HepG2 (cell line): ENCODE measurements around the gene GFER. TPM values are rescaled to one million over a fixed set of nuclear protein-coding genes. Genes with fewer than 3 reads are reported as not detected.

Source experiments
- BCL6 ChIP-seq: IDR thresholded peaks from 2 replicates; pipeline ENCODE4 v1.6.1; 2016; ENCODE audit warnings: missing genetic modification reagents, missing compliant biosample characterization
- BRD4 ChIP-seq: sonication (generic); formaldehyde crosslinking; IDR thresholded peaks from 2 replicates; pipeline ENCODE4 v1.4.0; 2020; ENCODE audit warnings: missing genetic modification reagents
- GATAD1 ChIP-seq: IDR thresholded peaks from 2 replicates; pipeline ENCODE4 v1.6.1; 2016; ENCODE audit warnings: missing genetic modification reagents, missing compliant biosample characterization
- IRF2 ChIP-seq: IDR thresholded peaks from 2 replicates; pipeline ENCODE4 v1.6.1; 2018; ENCODE audit warnings: missing genetic modification reagents, missing compliant biosample characterization
- MEIS2 ChIP-seq: sonication (generic); formaldehyde crosslinking; IDR thresholded peaks from 2 replicates; pipeline ENCODE4 v1.9.0; 2021; ENCODE audit warnings: mild to moderate bottlenecking, missing genetic modification reagents
- NR2C2 ChIP-seq: sonication (generic); formaldehyde crosslinking; IDR thresholded peaks from 2 replicates; pipeline ENCODE4 v1.4.0; 2020; ENCODE audit warnings: missing genetic modification reagents, mild to moderate bottlenecking, moderate library complexity, borderline replicate concordance
- PAWR ChIP-seq: sonication (generic); formaldehyde crosslinking; IDR thresholded peaks from 2 replicates; pipeline ENCODE4 v1.4.0; 2020; ENCODE audit warnings: missing genetic modification reagents, mild to moderate bottlenecking, borderline replicate concordance
- SALL1 ChIP-seq: sonication (generic); formaldehyde crosslinking; IDR thresholded peaks from 2 replicates; pipeline ENCODE4 v1.8.0; 2022; ENCODE audit warnings: mild to moderate bottlenecking, missing genetic modification reagents
- SMARCE1 ChIP-seq: fragments of 450-650 bp; IDR thresholded peaks from 2 replicates; pipeline ENCODE4 v1.6.1; 2017; ENCODE audit warnings: borderline replicate concordance
- SNAI1 ChIP-seq: sonication (generic); formaldehyde crosslinking; IDR thresholded peaks from 2 replicates; pipeline ENCODE4 v1.5.0; 2020; ENCODE audit warnings: mild to moderate bottlenecking, missing genetic modification reagents, borderline replicate concordance
- SNAPC2 ChIP-seq: sonication (generic); formaldehyde crosslinking; IDR thresholded peaks from 2 replicates; pipeline ENCODE4 v1.8.1; 2022; ENCODE audit warnings: mild to moderate bottlenecking, missing genetic modification reagents
- SRSF9 ChIP-seq: fragments of 200-400 bp; formaldehyde crosslinking; IDR thresholded peaks from 2 replicates; pipeline ENCODE4 v1.6.1; 2018; ENCODE audit warnings: borderline replicate concordance, mild to moderate bottlenecking, low read depth, low read length; ENCODE audit not compliant: insufficient read depth, poor library complexity, severe bottlenecking
- ZNF230 ChIP-seq: sonication (generic); formaldehyde crosslinking; IDR thresholded peaks from 2 replicates; pipeline ENCODE4 v1.4.0; 2020; ENCODE audit warnings: mild to moderate bottlenecking, missing genetic modification reagents
- ZNF335 ChIP-seq: sonication (generic); formaldehyde crosslinking; IDR thresholded peaks from 2 replicates; pipeline ENCODE4 v1.4.0; 2020; ENCODE audit warnings: missing genetic modification reagents
- polyA plus RNA-seq, 8 experiments: library from polyadenylated mRNA; depleted of rRNA in 3 of 8; stranded (reverse) in 7 of 8; unstranded in 1 of 8; fragments of >200 nt; fragmentation: Illumina TruSeq in 4 of 8; extraction: Trizol in 4 of 8; gene quantifications; 2 replicates each; pipeline versions ENCODE4 v1.2.1 to v1.2.3, GENCODE V29; 2011 to 2016; ENCODE audit warnings: low read depth in 4 of 8, missing spikeins in 1 of 8, mixed read lengths in 1 of 8; ENCODE audit not compliant: insufficient read depth in 1 of 8
- total RNA-seq, 5 experiments: library from RNA; depleted of rRNA; stranded (reverse); fragments of >200 nt; fragmentation: Illumina TruSeq; extraction: Trizol; gene quantifications; 2 replicates each; pipeline ENCODE4 v1.2.3, GENCODE V29; 2016; ENCODE audit warnings: low read depth in 1 of 5
- TF ChIP-seq, protein P1 (sequence below): sonication (generic); formaldehyde crosslinking; IDR thresholded peaks from 2 replicates; pipeline ENCODE4 v1.9.0; 2021; ENCODE audit warnings: missing genetic modification reagents, borderline replicate concordance
- TF ChIP-seq, protein P2 (sequence below): sonication (generic); formaldehyde crosslinking; IDR thresholded peaks from 2 replicates; pipeline ENCODE4 v1.4.0; 2020; ENCODE audit warnings: missing genetic modification reagents, borderline replicate concordance
- TF ChIP-seq, protein P3 (sequence below): sonication (generic); formaldehyde crosslinking; IDR thresholded peaks from 2 replicates; pipeline ENCODE4 v1.4.0; 2020; ENCODE audit warnings: low read depth, missing genetic modification reagents
- TF ChIP-seq, protein P4 (sequence below): sonication (generic); formaldehyde crosslinking; IDR thresholded peaks from 2 replicates; pipeline ENCODE4 v1.8.0; 2023; ENCODE audit warnings: mild to moderate bottlenecking, missing genetic modification reagents
- TF ChIP-seq, protein P5 (sequence below): IDR thresholded peaks from 2 replicates; pipeline ENCODE4 v1.6.1; 2016; ENCODE audit warnings: missing compliant biosample characterization, missing genetic modification reagents, borderline replicate concordance

GFER gene
- total and polyA plus RNA-seq, 2 of the 13 experiments (the other 11 are each of a cell fraction or from before 2014, with no cell fraction given), result 28.6 to 71.7 TPM

DNA sequence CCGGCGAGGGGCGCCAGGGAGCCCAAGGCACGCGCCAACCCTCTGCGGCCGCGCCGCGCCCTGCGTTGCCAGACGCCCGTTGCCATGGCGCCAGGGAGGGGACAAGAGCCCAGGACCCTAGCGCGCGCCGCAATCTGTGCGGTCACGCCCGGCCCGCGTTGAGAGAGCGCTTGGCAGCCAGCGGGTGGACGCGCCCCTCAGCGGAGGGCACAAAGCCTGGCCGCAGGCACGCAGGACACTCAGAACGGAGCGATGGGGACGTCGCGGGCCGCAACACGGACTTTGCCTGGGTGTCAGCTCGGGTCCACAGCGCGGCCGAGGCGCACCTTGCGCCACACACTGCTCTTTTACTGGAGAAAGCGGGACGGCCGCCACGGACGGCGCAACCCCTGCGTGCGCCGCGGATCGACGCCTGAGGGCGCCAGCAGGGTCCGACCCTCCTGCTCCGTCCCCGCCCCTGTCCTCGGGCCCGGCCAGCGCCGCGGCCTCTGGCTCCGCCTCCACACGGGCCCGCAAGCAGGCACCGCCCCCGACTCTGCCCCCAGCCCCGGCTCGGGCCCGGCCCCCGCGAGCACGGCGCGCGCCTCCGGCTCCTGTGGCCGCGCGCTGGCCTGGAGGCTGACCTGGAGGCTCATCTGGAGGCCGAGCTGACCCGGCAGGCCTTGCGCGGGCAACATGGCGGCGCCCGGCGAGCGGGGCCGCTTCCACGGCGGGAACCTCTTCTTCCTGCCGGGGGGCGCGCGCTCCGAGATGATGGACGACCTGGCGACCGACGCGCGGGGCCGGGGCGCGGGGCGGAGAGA lies at the start of gene GFER (continued):
- TF ChIP-seq, protein P1, sequence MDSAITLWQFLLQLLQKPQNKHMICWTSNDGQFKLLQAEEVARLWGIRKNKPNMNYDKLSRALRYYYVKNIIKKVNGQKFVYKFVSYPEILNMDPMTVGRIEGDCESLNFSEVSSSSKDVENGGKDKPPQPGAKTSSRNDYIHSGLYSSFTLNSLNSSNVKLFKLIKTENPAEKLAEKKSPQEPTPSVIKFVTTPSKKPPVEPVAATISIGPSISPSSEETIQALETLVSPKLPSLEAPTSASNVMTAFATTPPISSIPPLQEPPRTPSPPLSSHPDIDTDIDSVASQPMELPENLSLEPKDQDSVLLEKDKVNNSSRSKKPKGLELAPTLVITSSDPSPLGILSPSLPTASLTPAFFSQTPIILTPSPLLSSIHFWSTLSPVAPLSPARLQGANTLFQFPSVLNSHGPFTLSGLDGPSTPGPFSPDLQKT (CRISPR knock-in tag), result no peak
- TF ChIP-seq SNAI1 (CRISPR knock-in tag) (no peak), BRD4 (CRISPR knock-in tag) (no peak; the same call in 1 of the 2 replicates), ZNF230 (CRISPR knock-in tag) (peak; percentile 16; the same call in 1 of the 2 replicates), NR2C2 (CRISPR knock-in tag) (peak; percentile 94), ZNF335 (no peak), MEIS2 (CRISPR knock-in tag) (peak; percentile 52; the same call in 1 of the 2 replicates), IRF2 (CRISPR knock-in tag) (peak; percentile 18; the same call in 1 of the 2 replicates), BCL6 (CRISPR knock-in tag) (peak; percentile 40), PAWR (no peak), GATAD1 (CRISPR knock-in tag) (peak; percentile 83), SRSF9 (no peak), SMARCE1 (no peak), SALL1 (CRISPR knock-in tag) (peak; percentile 52), SNAPC2 (CRISPR knock-in tag) (no peak)
- TF ChIP-seq, protein P2, sequence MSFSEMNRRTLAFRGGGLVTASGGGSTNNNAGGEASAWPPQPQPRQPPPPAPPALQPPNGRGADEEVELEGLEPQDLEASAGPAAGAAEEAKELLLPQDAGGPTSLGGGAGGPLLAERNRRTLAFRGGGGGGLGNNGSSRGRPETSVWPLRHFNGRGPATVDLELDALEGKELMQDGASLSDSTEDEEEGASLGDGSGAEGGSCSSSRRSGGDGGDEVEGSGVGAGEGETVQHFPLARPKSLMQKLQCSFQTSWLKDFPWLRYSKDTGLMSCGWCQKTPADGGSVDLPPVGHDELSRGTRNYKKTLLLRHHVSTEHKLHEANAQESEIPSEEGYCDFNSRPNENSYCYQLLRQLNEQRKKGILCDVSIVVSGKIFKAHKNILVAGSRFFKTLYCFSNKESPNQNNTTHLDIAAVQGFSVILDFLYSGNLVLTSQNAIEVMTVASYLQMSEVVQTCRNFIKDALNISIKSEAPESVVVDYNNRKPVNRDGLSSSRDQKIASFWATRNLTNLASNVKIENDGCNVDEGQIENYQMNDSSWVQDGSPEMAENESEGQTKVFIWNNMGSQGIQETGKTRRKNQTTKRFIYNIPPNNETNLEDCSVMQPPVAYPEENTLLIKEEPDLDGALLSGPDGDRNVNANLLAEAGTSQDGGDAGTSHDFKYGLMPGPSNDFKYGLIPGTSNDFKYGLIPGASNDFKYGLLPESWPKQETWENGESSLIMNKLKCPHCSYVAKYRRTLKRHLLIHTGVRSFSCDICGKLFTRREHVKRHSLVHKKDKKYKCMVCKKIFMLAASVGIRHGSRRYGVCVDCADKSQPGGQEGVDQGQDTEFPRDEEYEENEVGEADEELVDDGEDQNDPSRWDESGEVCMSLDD (CRISPR knock-in tag), result no peak
- TF ChIP-seq, protein P3, sequence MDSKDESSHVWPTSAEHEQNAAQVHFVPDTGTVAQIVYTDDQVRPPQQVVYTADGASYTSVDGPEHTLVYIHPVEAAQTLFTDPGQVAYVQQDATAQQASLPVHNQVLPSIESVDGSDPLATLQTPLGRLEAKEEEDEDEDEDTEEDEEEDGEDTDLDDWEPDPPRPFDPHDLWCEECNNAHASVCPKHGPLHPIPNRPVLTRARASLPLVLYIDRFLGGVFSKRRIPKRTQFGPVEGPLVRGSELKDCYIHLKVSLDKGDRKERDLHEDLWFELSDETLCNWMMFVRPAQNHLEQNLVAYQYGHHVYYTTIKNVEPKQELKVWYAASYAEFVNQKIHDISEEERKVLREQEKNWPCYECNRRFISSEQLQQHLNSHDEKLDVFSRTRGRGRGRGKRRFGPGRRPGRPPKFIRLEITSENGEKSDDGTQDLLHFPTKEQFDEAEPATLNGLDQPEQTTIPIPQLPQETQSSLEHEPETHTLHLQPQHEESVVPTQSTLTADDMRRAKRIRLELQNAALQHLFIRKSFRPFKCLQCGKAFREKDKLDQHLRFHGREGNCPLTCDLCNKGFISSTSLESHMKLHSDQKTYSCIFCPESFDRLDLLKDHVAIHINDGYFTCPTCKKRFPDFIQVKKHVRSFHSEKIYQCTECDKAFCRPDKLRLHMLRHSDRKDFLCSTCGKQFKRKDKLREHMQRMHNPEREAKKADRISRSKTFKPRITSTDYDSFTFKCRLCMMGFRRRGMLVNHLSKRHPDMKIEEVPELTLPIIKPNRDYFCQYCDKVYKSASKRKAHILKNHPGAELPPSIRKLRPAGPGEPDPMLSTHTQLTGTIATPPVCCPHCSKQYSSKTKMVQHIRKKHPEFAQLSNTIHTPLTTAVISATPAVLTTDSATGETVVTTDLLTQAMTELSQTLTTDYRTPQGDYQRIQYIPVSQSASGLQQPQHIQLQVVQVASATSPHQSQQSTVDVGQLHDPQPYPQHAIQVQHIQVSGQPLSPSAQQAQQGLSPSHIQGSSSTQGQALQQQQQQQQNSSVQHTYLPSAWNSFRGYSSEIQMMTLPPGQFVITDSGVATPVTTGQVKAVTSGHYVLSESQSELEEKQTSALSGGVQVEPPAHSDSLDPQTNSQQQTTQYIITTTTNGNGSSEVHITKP (CRISPR knock-in tag), result 0 out of 2 replicates have a peak, but pooled peaks have one; percentile 13
- TF ChIP-seq, protein P4, sequence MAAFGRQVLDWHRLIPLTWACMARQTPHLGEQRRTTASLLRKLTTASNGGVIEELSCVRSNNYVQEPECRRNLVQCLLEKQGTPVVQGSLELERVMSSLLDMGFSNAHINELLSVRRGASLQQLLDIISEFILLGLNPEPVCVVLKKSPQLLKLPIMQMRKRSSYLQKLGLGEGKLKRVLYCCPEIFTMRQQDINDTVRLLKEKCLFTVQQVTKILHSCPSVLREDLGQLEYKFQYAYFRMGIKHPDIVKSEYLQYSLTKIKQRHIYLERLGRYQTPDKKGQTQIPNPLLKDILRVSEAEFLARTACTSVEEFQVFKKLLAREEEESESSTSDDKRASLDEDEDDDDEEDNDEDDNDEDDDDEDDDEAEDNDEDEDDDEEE, result 0 out of 2 replicates have a peak, but pooled peaks have one; percentile 53
- TF ChIP-seq, protein P5, sequence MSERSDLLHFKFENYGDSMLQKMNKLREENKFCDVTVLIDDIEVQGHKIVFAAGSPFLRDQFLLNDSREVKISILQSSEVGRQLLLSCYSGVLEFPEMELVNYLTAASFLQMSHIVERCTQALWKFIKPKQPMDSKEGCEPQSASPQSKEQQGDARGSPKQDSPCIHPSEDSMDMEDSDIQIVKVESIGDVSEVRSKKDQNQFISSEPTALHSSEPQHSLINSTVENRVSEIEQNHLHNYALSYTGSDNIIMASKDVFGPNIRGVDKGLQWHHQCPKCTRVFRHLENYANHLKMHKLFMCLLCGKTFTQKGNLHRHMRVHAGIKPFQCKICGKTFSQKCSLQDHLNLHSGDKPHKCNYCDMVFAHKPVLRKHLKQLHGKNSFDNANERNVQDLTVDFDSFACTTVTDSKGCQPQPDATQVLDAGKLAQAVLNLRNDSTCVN (CRISPR knock-in tag), result no peak
